ENCODE results near the gene RASGRF2.

DNA sequence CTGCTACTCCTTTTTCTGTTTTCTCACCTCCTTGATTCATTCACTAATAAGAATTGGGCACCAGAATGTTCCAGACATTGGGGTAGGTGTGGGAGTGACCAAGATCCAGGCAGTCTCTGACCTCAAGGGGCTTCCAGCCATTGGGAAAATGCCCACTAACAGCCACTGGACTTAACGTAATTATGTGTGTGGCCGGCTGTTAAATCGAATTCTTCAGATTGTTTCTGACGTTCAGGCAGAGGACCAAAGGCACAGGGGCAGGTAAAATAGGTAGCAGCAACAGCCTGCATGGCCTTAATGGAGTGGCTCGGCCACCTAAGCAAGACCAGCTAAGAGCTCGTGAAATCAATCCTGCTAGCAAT lies 224.6 kb downstream of the RASGRF2 start:
- TF ChIP-seq, protein P1, sequence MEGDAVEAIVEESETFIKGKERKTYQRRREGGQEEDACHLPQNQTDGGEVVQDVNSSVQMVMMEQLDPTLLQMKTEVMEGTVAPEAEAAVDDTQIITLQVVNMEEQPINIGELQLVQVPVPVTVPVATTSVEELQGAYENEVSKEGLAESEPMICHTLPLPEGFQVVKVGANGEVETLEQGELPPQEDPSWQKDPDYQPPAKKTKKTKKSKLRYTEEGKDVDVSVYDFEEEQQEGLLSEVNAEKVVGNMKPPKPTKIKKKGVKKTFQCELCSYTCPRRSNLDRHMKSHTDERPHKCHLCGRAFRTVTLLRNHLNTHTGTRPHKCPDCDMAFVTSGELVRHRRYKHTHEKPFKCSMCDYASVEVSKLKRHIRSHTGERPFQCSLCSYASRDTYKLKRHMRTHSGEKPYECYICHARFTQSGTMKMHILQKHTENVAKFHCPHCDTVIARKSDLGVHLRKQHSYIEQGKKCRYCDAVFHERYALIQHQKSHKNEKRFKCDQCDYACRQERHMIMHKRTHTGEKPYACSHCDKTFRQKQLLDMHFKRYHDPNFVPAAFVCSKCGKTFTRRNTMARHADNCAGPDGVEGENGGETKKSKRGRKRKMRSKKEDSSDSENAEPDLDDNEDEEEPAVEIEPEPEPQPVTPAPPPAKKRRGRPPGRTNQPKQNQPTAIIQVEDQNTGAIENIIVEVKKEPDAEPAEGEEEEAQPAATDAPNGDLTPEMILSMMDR (conservative IDR thresholded peaks at IDR 0.05; ENCODE audit: low read depth, low read length): no peak
- no peak for TF ChIP-seq EZH2 (IDR thresholded peaks at IDR 0.05; ENCODE audit: low read length, unreplicated experiment)
- TF ChIP-seq EZH2phosphoT487 (IDR thresholded peaks at IDR 0.05; ENCODE audit: borderline replicate concordance, low read length): no peak

Measured in PC-3 (cell line).